ENCODE data around the gene AASDH.
"Not testable (repeated sequence)": the region's sequence is repeated elsewhere in the genome, so short reads cannot be mapped to it uniquely, and the experiment has no call there.

The AASDH gene

DNA sequence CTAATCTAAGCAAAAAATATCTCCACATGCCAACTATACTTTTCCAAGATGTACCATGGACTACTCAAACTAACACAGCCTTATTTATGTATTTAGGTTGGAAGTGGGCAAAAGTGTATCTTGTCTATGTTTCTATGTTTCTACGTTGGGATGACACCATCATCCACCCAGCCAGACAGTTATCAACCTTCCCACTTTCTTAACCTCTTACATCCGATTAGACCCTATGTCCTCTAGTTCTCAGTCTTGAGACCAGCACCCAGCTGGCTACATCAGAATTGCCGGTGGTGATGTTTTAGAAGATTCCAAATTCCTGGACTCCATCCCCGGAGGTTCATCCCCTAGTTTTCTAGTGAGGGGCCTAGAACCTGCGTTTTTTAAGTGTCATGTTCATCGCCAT lies 1.0 kb upstream of the AASDH start:
- no peak for DNase-seq

DNA sequence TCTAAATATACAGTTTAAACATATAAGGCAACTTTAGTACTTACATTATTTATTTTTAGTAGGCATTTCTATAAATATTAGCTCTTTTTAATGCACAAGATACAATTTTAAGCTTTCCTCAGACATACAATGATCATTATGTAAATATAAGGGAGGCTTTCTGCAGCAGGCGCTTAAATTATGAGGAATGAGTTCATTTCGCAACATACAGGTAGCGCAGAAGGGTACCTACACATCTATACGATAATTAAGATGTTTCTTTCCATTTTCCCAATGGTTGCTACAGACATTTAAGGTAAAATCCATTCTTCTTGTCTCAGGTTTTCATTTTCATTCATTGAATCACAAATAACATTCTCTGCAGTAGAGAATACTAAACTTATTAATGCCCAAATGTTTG lies 1.2 kb downstream of the AASDH start:
- no peak for DNase-seq

DNA sequence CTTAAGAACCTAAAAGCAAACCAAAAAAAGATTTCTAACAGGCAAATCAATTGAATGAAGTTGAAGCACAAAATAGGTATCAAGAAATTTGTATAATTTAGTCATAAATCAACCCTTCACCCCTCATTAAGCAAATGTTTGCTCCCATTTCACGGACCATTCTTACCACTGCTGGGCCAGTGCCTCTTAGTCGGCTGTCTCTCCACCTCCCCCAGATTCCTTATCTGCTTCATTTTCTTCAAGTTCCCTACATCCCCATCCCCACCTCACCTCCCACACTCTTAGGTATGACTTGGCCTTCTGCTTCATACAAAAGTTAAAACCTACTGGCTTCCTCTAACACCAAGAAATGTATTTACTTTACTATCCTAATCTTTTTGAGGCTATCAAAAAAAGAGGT lies 11.8 kb downstream of the AASDH start:
- no peak for DNase-seq

DNA sequence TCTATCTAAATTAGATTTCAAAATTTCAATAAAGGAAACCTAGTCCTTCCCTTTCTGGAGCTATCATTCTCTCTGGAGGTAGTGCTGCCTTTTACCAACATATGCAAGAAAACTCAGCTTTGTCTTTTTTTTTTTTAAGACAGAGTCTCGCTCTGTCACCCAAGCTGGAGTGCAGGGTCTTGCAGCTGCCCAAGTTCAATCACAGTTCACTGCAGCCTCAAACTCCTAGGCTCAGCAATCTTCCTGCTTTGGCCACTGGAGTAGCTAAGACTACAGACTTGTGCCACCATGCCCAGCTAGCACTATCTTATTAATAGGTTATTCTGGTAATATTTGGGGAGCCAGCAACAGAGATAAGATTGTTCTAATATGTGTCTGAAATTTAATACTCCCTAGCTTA lies 12.3 kb downstream of the AASDH start:
- DNase-seq = no peak

DNA sequence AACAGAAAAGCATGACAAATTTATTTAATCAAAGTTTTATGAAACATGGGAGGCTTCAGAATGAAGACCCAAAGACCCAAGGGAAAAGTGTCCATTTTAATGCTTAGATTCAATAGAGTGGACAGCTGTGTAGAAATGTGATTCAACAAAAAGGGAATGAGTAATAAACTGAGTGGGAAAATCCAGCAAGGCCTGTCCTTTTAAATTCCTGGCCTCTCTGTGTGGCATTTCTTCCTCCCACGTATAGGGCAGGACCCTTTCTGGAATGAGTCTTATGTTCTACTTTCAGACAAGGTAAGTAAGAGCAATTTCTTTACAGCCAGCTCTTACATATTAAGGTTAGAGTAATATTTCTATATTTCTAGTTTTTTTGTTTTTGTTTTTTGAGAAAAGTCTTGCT lies 14.5 kb downstream of the AASDH start:
- no peak for DNase-seq

DNA sequence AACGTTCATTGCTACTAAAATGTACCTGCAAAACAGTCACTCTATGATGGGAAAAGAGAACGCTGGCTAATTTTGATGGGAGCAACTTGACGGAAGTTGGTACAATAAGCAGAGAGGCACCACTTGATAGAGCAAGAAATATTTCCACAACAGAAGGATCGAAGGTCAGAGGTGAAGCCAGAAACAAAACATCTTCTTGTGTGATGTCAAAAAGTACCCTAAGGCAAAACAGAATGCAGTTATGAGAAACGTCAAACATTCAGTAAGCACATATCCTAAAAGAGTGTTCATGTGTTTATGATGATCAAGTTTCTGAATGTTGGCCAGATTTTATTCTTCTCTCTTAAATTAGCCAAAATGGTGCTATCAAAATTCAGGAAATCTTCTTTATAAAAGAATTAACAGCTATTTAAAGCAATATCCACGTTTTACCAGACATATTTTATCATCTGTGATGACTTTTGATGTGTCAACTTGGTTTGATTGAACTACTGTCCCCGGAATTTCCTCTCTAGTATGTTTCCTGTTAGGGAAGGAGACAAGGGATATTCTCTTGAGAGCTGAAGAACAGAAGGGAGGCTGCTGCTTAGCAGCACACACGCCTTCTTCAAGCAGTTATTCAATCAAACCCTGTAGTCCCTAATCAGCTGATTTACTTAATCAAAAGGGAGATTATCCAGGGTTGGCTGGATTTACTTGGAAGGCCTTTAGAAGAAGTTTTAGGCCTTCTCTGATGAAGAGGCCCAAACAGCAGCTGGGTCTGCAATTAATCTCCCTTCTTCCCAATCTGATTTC lies 15.7 kb downstream of the AASDH start:
- no peak for DNase-seq

DNA sequence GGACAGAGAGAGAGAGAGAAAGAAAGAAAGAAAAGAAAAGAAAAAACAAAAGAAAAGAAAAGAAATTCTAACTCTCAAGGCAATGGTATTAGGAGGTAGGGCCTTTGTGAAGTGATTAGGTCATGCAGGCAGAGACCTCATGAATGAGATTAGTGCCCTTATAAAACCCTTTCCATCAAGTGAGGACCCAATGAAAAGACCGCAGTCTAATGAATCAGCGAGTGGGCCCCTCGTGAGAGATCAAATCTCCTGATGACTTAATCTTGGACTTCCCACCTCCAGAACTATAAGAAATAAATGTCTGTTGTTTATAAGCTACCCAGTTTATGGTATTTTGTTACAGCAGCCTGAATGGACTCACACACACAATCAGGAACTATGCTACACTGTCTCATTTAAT lies 16.9 kb downstream of the AASDH start:
- DNase-seq = no peak

DNA sequence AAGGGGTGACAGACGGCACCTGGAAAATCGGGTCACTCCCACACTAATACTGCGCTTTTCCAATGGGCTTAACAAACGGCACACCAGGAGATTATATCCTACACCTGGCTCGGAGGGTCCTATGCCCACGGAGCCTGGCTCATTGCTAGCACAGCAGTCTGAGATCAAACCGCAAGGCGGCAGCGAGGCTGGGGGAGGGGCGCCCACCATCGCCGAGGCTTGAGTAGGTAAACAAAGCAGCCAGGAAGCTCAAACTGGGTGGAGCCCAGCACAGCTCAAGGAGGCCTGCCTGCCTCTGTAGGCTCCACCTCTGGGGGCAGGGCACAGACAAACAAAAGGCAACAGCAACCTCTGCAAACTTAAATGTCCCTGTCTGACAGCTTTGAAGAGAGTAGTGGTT lies 24.3 kb downstream of the AASDH start:
- not testable (repeated sequence) for DNase-seq

DNA sequence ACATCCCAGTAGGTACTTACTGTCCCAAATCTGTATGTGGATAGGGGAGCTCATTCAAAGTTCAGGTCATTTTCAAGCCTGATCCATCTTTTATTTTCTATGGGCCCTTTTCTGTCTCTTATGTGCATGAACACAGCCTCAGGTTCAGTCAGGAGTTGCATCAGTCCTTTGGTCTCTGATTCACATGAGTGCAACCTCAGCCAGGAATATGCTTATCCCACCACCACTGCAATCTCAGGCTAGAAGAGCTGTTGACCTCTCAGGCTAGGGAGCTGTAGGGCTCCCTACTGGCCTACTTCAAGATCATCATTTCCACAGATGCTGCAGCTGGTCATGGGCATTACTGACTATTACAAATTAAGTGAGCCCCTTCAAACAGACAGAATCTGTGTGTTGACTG lies 27.2 kb downstream of the AASDH start:
- no peak for DNase-seq

DNA sequence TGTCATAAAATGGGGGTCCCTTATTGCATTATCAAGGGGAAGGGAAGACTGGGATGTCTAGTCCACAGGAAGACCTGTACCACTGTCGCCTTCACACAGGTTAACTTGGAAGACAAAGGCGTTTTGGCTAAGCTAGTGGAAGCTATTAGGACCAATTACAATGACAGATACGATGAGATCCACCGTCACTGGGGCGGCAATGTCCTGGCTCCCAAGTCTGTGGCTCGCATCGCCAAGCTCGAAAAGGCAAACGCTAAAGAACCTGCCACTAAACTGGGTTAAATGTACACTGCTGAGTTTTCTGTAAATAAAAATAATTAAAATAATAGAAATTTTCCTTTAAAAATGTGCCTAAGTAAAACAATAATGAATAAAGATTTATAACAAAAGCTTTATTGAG lies 30.6 kb downstream of the AASDH start:
- no peak for DNase-seq

DNA sequence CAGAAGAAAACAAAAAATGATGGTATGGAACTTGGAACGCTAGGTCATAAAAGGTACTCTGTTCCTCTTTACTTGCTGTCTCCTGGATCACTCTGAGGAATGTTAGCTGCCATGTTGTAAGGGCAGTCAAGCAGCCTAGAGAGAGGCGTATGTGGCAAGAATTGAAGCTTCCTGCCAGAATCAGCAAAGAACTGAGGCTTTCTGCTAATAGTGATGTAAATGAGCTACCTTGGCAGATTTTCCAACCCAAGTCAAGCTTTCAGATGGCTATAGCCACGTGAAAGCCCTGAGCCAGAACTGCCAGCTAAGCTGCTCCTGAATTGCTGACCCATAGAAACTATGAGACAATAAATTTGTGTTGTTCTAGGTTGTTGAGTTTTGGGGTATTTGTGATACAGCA lies 38.7 kb downstream of the AASDH start:
- no peak for DNase-seq

DNA sequence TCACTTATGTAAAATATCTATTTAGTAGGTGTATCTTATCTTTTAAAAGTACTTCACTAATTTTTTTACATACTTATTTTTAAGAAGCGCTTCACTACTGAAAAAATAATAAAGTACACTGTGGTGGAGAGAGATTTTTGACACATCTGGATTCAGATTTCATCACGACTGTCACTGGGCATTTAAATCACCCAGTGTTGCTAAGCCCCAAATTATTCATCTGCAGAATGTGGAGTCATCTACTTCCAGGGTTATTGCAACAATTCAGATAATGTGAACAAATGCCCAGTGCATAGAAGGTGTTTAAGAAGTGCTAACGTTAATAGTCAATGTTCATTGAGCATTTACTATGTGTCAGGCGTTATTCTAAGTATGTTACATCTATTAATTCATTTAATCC lies 41.8 kb downstream of the AASDH start:
- DNase-seq = no peak

DNA sequence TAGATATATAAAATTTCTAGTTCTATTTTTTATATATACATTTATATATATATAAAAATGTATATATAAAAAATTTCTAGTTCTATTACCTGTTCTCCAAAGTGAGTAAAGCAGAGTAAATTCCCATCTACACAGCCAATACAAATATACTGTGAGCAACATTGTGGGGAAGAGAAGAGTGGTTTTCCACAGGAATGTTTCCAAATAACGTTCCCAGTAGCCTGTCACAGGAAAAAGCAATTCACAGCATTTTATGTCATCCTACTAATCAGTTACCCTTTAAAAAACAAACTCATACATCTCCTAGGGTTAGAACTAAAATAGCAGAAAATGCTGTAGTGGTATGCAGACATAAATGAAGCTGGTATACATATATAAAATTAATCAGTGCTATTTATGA lies 44.5 kb downstream of the AASDH start:
- no peak for DNase-seq

DNA sequence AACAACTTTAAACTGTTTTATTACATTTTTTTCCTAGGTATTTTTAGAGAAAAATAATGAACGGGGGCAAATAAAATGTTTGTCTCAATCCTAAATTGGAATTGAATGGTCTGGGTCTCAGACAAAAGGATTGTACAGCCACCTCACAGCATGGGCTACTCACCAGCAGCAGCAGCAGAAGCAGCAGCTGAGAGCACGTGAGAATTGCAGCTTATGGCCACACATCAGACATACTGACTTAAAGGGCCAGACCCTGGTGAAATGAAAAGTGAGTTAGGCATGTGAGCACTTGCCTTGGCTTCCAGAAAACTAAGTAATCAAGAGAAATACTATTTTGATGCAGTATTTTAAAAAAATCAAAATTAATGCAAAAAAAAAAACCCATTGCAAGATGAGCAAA lies 56.6 kb downstream of the AASDH start:
- no peak for DNase-seq

DNA sequence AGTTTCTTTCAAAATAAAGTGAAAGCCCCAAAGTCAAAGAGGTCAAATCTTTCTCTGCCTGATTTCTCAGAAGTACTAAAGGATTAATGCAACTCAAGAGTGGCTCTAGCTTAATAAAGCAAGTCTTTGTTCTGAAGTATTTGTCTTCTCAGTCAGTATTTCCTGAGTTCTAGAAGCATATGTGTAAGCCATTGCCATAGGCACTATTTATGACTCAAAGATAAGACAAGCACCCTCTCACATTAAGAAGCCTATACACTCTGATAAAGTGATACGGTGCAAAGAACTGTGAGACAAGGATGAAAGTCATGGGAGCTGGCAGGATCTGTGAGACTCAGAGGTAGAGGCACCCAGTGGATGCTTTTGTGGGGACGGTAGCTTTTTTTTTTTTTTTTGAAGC lies 60.9 kb downstream of the AASDH start:
- DNase-seq = no peak

DNA sequence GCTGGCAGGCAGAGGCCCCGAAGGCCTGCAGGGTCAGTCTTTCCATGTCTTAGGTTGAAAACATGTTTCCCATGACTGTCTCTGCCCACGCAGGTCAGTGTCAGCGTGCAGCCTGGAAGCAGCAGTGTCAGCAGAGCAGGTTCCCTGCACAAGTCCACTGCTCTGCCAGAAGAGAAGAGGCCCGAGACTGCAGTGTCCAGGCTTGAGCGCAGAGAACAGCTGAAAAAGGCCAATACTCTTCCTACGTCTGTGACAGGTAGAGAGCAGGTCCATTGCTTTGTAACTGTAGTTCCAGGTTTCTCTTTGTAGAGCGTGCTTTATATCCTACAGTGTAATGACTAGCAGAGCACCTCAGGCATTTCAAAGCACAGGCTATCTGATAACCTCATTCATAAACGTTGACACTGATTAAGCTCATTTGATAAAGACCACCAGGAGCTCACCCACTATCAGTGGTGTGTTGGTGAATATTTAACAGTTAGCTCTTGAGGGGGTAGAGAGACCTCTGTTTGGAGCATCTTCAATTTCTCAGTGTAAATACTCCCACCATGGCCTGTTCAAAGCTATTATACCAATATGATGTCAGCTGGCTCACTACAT lies 63.2 kb downstream of the AASDH start:
- DNase-seq = no peak

DNA sequence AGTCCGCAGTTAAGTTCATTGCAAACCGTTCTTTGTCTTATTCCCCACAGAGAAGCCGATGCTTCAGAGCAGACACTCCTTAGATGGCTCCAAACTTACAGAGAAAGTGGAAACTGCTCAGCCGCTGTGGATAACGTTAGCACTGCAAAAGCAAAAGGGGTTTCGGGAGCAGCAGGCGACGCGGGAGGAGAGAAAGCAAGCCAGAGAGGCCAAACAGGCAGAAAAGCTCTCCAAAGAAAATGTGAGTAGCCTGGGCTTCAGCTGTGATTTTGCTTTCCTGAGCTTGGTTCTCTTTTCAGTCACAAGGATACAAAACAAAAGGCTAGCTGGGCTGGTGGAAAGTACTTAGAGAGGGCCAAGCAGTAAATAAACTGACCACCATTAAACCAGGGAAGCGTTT lies 64.0 kb downstream of the AASDH start:
- DNase-seq = no peak

DNA sequence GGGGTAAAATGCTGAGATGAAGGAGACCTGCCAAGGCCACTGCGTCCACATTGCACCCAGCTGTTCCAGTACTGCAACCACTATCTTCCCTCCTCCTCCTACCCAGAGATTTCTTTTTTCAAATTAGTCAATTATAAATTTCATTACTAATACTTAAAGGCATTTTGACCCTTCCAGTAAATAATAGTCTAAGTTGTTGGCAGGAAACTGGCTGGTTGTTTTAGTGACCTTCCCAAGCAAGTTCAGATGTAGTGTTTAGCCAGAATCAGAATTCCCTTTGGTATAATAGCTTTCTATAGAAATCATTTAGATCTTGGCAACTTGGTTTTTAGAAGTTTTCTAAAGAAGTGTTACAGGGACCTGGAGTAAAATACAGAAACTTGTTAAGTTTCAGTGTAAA lies 66.0 kb downstream of the AASDH start:
- no peak for DNase-seq

DNA sequence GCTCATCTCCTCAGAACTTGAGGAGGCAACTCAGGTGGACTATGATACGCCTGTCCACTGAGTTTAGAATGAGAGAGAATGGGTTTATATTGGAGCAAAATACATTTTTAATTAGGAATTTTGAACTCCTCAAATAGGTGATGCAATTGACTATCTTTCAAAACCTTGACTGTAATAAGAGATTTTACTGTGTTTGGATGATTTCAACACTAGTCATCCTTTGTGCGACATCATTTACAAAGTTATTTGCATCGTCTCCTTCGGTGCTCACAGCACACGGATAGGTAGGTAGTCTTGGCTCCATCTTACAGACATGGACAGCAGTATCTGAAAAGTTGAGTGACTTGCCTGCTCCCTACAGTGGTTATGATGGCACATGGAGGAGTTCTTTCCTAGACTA lies 67.0 kb downstream of the AASDH start:
- no peak for DNase-seq

DNA sequence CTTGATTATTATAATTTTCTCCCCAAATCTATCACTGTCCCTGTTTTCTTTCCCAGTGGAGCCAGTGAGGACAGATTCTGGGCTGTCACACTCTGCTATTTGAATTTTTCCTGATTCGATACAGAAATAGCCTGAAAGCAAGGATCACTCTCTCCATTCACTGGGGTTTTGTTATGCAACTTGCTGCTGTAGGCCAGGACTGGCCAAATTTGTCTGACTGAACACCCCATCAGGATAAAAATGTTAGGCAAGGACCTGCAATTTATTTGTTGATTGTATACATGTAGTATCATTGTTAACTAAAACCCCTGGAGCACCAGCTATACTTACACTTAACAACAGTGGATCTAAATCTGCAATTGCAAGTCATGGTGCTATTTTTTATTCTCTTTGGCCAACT lies 68.7 kb downstream of the AASDH start:
- DNase-seq = no peak

DNA sequence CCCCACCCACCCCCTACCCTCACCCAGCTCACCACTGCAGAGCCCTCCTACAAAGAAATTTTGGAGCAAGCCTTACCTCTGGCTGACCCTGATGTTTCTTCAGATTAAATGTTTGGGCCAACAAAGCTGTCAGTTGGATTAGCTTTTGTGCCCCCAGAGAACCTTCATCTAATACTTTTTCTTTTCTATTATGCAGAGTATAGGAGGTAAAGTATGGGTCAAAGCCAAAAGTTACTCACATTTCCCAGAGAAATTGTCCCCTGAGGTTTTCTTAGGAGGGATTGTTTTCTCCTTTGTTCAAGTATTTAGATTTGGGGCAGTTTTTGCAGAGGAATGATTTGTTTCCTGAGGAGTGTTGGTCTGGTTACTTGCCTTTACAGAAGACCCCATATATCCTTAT lies 69.5 kb downstream of the AASDH start:
- no peak for DNase-seq

DNA sequence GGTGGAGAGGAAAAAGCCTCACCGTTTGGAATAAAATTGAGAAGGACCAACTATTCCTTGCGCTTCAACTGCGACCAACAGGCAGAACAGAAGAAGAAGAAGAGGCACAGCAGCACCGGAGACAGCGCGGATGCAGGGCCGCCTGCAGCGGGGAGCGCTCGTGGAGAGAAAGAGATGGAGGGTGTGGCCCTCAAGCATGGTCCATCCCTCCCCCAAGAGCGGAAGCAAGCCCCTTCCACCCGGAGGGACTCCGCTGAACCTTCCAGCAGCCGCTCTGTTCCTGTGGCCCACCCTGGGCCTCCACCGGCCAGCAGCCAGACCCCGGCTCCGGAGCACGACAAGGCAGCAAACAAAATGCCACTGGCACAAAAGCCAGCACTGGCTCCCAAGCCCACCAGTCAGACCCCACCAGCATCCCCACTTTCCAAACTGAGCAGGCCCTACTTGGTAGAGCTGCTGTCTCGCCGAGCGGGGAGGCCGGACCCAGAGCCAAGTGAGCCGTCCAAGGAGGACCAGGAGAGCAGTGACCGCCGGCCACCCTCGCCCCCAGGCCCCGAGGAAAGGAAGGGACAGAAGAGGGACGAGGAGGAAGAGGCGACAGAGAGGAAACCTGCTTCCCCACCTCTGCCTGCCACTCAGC lies 71.2 kb downstream of the AASDH start:
- DNase-seq = no peak

DNA sequence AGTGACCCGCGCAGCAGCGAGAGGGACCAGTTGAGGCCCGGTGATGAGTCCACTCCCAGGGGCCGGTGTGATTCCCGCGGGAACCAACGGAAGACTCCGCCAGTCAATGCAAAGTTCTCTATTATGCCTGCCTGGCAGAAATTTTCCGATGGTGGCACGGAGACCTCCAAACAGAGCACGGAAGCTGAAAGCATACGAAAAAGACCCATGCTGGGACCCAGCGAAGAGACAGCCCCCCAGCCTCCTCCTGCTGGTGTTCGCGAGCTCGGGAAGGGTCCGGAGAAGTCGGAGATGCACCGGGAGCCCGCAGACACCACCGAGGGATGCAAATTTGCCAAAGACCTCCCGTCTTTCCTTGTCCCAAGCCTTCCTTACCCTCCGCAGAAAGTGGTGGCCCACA lies 71.7 kb downstream of the AASDH start:
- DNase-seq = no peak

DNA sequence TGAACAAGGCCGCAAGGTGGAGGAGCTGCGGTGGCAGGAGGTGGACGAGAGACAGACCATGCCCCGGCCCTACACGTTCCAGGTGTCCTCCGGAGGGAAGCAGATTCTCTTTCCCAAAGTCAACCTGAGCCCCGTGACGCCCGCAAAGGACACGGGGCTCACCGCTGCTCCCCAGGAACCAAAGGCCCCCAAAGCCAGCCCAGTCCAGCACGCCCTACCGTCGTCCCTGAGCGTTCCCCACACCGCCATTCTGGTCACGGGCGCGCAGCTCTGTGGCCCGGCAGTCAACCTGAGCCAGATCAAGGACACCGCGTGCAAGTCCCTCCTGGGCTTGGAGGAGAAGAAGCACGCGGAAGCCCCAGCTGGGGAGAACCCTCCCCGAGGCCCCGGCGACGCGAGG lies 72.2 kb downstream of the AASDH start:
- DNase-seq = no peak
